Activated CD8-positive, alpha-beta T cell treated with anti-CD3 and anti-CD28 coated beads for 36 hours (primary cell): ENCODE data around the gene POU5F2. TPM values are rescaled to one million over a fixed set of nuclear protein-coding genes. Genes with fewer than 3 reads are reported as not detected.
A peak's percentile ranks its signal among the peaks of the same experiment; 100 is the strongest.

Source experiments
- ATAC-seq: fragments of 200-7000 bp; cut with Tn5 transposase; one replicate; pipeline ENCODE4 v1.10.0; 2021; ENCODE audit warnings: mild to moderate bottlenecking, moderate library complexity
- CTCF ChIA-PET: fragments of 350-600 bp; sonication (Branson Sonifier 250); formaldehyde crosslinking; loops from one replicate; lab custom pipeline; 2021; ENCODE audit warnings: antibody characterized with exemption; lab: Charles Lee
- POLR2A ChIA-PET: fragments of 350-600 bp; sonication (Branson Sonifier 250); formaldehyde crosslinking; loops from one replicate; lab custom pipeline; 2021; ENCODE audit warnings: antibody characterized with exemption; lab: Charles Lee
- DNase-seq: peaks from one replicate; pipeline ENCODE4 v3.0.0-alpha.2; 2020
- H3K27ac Mint-ChIP-seq: one replicate; pipeline ENCODE4 v1.8.0; 2021; ENCODE audit warnings: mild to moderate bottlenecking, mixed read lengths
- H3K27me3 Mint-ChIP-seq: one replicate; pipeline ENCODE4 v1.8.0; 2021; ENCODE audit warnings: mixed read lengths
- H3K36me3 Mint-ChIP-seq: one replicate; pipeline ENCODE4 v1.8.0; 2021; ENCODE audit warnings: low read depth, mixed read lengths
- H3K4me1 Mint-ChIP-seq: one replicate; pipeline ENCODE4 v1.8.0; 2021; ENCODE audit warnings: low read depth, mixed read lengths
- H3K4me3 Mint-ChIP-seq: one replicate; pipeline ENCODE4 v1.8.0; 2021; ENCODE audit warnings: mild to moderate bottlenecking, moderate library complexity, mixed read lengths
- H3K9me3 Mint-ChIP-seq: one replicate; pipeline ENCODE4 v1.8.0; 2021; ENCODE audit warnings: mixed read lengths
- CTCF ChIP-seq: fragments of 200-600 bp; IDR thresholded peaks from one replicate; pipeline ENCODE4 v1.8.0; 2022; ENCODE audit warnings: antibody characterized with exemption, mild to moderate bottlenecking
- intact Hi-C: fragments of 100-400 bp; cut with micrococcal nuclease; formaldehyde crosslinking; loops from one replicate; pipeline ENCODE4 v1.10.0; 2022
- total RNA-seq, 2 experiments: library from RNA; stranded (reverse); gene quantifications; one replicate each; pipeline ENCODE4 v1.2.3, GENCODE V29; 2021

Gene POU5F2
- total RNA-seq, 2 experiments from 2014 or later = 0.45 to 0.51 TPM

- Mint-ChIP-seq H3K4me1 (peaks cover 11% of the 10 kb centered on the region), H3K4me3 (no peak overlapping the region), H3K36me3 (no peaks in the 10 kb centered on the region), H3K27ac (no peak overlapping the region), H3K9me3 (no peaks in the 10 kb centered on the region), H3K27me3 (no peaks in the 10 kb centered on the region)
- POLR2A ChIA-PET = interaction anchor here (0.7 kb wide), 1 partner anchor 138 kb away, joined by 4 read pairs; no protein-coding TSS in a partner anchor
- CTCF ChIA-PET = no interaction called here
- ATAC-seq (no peak), DNase-seq (no peak)
- intact Hi-C loops = no loop called here
- no peak for TF ChIP-seq CTCF
Observed at GRCh38 chr5:93721511-93721910, 19.9 kb downstream of the POU5F2 start.

- peak; percentile 26 for DNase-seq
Observed at GRCh38 chr5:93721071-93721470, 20.3 kb downstream of the POU5F2 start.

GRCh38 chr5:93717162-93717561 is 24.2 kb downstream of the POU5F2 start:
- no peak for TF ChIP-seq CTCF
- intact Hi-C loops = no loop called here
- CTCF ChIA-PET = no interaction called here
- peaks cover 2% of the 10 kb centered on the region for H3K36me3 Mint-ChIP-seq
- no peak for DNase-seq
- H3K9me3 Mint-ChIP-seq = no peaks in the 10 kb centered on the region
- no peaks in the 10 kb centered on the region for H3K27me3 Mint-ChIP-seq
- no peak for ATAC-seq
- no peak overlapping the region for H3K4me3 Mint-ChIP-seq
- peaks cover 8% of the 10 kb centered on the region for H3K4me1 Mint-ChIP-seq
- H3K27ac Mint-ChIP-seq = no peak overlapping the region
- POLR2A ChIA-PET = no interaction called here

More at GRCh38 chr5:93721071-93721470, 20.3 kb downstream of the POU5F2 start:
- no peaks in the 10 kb centered on the region for H3K36me3 Mint-ChIP-seq
- ChIA-PET CTCF (interaction anchor here (1.5 kb wide), 1 partner anchor 193 kb away, joined by 3 read pairs; no protein-coding TSS in a partner anchor), POLR2A (interaction anchor here (0.7 kb wide), 1 partner anchor 138 kb away, joined by 4 read pairs; no protein-coding TSS in a partner anchor)
- H3K4me1 Mint-ChIP-seq = peaks cover 11% of the 10 kb centered on the region
- no peak for TF ChIP-seq CTCF
- H3K27me3 Mint-ChIP-seq = no peaks in the 10 kb centered on the region
- H3K27ac Mint-ChIP-seq = no peak overlapping the region
- peak; percentile 82 for ATAC-seq
- H3K4me3 Mint-ChIP-seq = no peak overlapping the region
- H3K9me3 Mint-ChIP-seq = no peaks in the 10 kb centered on the region
- intact Hi-C loops = no loop called here

- TF ChIP-seq CTCF = no peak
- Mint-ChIP-seq H3K36me3 (peaks cover 2% of the 10 kb centered on the region), H3K27ac (no peak overlapping the region), H3K9me3 (no peaks in the 10 kb centered on the region), H3K27me3 (no peaks in the 10 kb centered on the region), H3K4me1 (peaks cover 6% of the 10 kb centered on the region), H3K4me3 (no peak overlapping the region)
- ChIA-PET POLR2A (no interaction called here), CTCF (no interaction called here)
- ATAC-seq (no peak), DNase-seq (no peak)
- intact Hi-C loops = no loop called here
Observed at GRCh38 chr5:93716453-93716852, 24.9 kb downstream of the POU5F2 start.

- DNase-seq (no peak), ATAC-seq (no peak)
- Mint-ChIP-seq H3K4me3 (no peak overlapping the region), H3K27me3 (no peaks in the 10 kb centered on the region), H3K4me1 (no peaks in the 10 kb centered on the region), H3K27ac (no peak overlapping the region), H3K9me3 (no peaks in the 10 kb centered on the region), H3K36me3 (peaks cover 2% of the 10 kb centered on the region)
- POLR2A ChIA-PET = no interaction called here
- intact Hi-C loops = no loop called here
- CTCF ChIA-PET = no interaction called here
- no peak for TF ChIP-seq CTCF
Observed at GRCh38 chr5:93715761-93716160, 25.6 kb downstream of the POU5F2 start.
